Measurements from ENCODE around the gene GALNT9. TPM values are rescaled to one million over a fixed set of nuclear protein-coding genes. Genes with fewer than 3 reads are reported as not detected.

The GALNT9 gene
- total RNA-seq, 1 experiment from 2014 or later, result 2.6 TPM

GRCh38 chr12:132373901-132374611 is 44.7 kb upstream of the GALNT9 start:
- no peaks in the 10 kb centered on the region for H3K9me2 ChIP-seq (ENCODE audit: insufficient read depth)
- H3K27me3 ChIP-seq (ENCODE audit: insufficient read depth, low read length), result peaks cover 29% of the 10 kb centered on the region; the same call in 1 of the 2 replicates
- no peak for DNase-seq (ENCODE audit: low read depth, low spot score)
- no peak overlapping the region for H3K27ac ChIP-seq (ENCODE audit: low read depth, low read length)
- no peaks in the 10 kb centered on the region for H3K36me3 ChIP-seq (ENCODE audit: control insufficient read depth in 1 of 2, insufficient read depth in 2 of 2, low read length in 2 of 2)
- ChIA-PET POLR2A (interaction anchor here (1.7 kb wide), 1 partner anchor 89 kb away, joined by 4 read pairs; no protein-coding TSS in a partner anchor), CTCF (no interaction called here), RAD21 (ENCODE audit: low non-redundant PET in 1 of 2, low total read pairs in 2 of 2, uncharacterized antibody in 2 of 2, unreplicated experiment in 2 of 2) (no interaction called here)
- no peaks in the 10 kb centered on the region for H3K79me2 ChIP-seq (ENCODE audit: insufficient read depth, low read length)
- no peaks in the 10 kb centered on the region for H4K20me1 ChIP-seq (ENCODE audit: insufficient read depth)
- H3K9me3 ChIP-seq (ENCODE audit: control insufficient read depth in 1 of 2, insufficient read depth in 1 of 2, low read depth in 1 of 2, low read length in 2 of 2), result no peaks in the 10 kb centered on the region
- intact Hi-C loops (cut with micrococcal nuclease), result no loop called here
- TF ChIP-seq FOSL1 (IDR thresholded peaks at IDR 0.05; ENCODE audit: low read depth) (no peak), ZFX (IDR thresholded peaks at IDR 0.05) (no peak)
- H3K4me2 ChIP-seq (ENCODE audit: low read length), result no peak overlapping the region
- BruUV-seq (replicated peaks), result no TSS peak
- no peak overlapping the region for H3K9ac ChIP-seq (ENCODE audit: low read length)
- H3K4me1 ChIP-seq (ENCODE audit: control insufficient read depth in 1 of 2, insufficient read depth in 2 of 2, low read length in 2 of 2), result peaks cover 0 to 2% of the 10 kb centered on the region in 2 experiments; a peak in 1 of 4 replicates
- H3K4me3 ChIP-seq (replicated peaks in 1 of 2; ENCODE audit: low read depth in 1 of 2, low read length in 2 of 2), result no peak overlapping the region
- no peak overlapping the region for H2AFZ ChIP-seq (ENCODE audit: low read depth, low read length, poor library complexity, severe bottlenecking)
- no peak for ATAC-seq

- no peak overlapping the region for H3K9ac ChIP-seq (ENCODE audit: low read length)
- H3K27me3 ChIP-seq (ENCODE audit: insufficient read depth, low read length), result peaks cover 17% of the 10 kb centered on the region; the same call in 1 of the 2 replicates
- H3K79me2 ChIP-seq (ENCODE audit: insufficient read depth, low read length), result no peaks in the 10 kb centered on the region
- ATAC-seq (no peak), DNase-seq (ENCODE audit: low read depth, low spot score) (no peak)
- H3K36me3 ChIP-seq (ENCODE audit: control insufficient read depth in 1 of 2, insufficient read depth in 2 of 2, low read length in 2 of 2), result no peaks in the 10 kb centered on the region
- H3K4me3 ChIP-seq (replicated peaks in 1 of 2; ENCODE audit: low read depth in 1 of 2, low read length in 2 of 2), result no peak overlapping the region
- ChIA-PET CTCF (no interaction called here), RAD21 (ENCODE audit: low non-redundant PET in 1 of 2, low total read pairs in 2 of 2, uncharacterized antibody in 2 of 2, unreplicated experiment in 2 of 2) (no interaction called here), POLR2A (no interaction called here)
- H3K9me3 ChIP-seq (ENCODE audit: control insufficient read depth in 1 of 2, insufficient read depth in 1 of 2, low read depth in 1 of 2, low read length in 2 of 2), result no peaks in the 10 kb centered on the region
- no peak overlapping the region for H2AFZ ChIP-seq (ENCODE audit: low read depth, low read length, poor library complexity, severe bottlenecking)
- H4K20me1 ChIP-seq (ENCODE audit: insufficient read depth), result no peaks in the 10 kb centered on the region
- no peak for TF ChIP-seq EZH2 (IDR thresholded peaks at IDR 0.05)
- TF ChIP-seq ZNF274 (IDR thresholded peaks at IDR 0.05; ENCODE audit: low read depth, low read length), result no peak
- no peak for TF ChIP-seq EGR1 (IDR thresholded peaks at IDR 0.05; ENCODE audit: low read depth)
- no peak for TF ChIP-seq YY1 (IDR thresholded peaks at IDR 0.05; ENCODE audit: extremely low read depth, insufficient replicate concordance, low read depth, low read length)
- no peak for TF ChIP-seq POLR2A (IDR thresholded peaks at IDR 0.05; ENCODE audit: borderline replicate concordance, extremely low read depth, insufficient read depth, insufficient read length)
- no peak for TF ChIP-seq SP1 (IDR thresholded peaks at IDR 0.05; ENCODE audit: low read depth)
- TF ChIP-seq FOSL1 (IDR thresholded peaks at IDR 0.05; ENCODE audit: low read depth), result no peak
- TF ChIP-seq ZBTB33 (IDR thresholded peaks at IDR 0.05; ENCODE audit: extremely low read depth, insufficient replicate concordance, low read length), result no peak
- TF ChIP-seq MAX (IDR thresholded peaks at IDR 0.05), result no peak
- TF ChIP-seq ATF3 (IDR thresholded peaks at IDR 0.05), result no peak
- TF ChIP-seq CTCF (IDR thresholded peaks at IDR 0.05 in 2 of 3, conservative IDR thresholded peaks at IDR 0.05 in 1 of 3; ENCODE audit: borderline replicate concordance in 1 of 3, insufficient read depth in 1 of 3, low read depth in 2 of 3, low read length in 2 of 3), result no peak
- intact Hi-C loops (cut with micrococcal nuclease), result no loop called here
- BruUV-seq (replicated peaks), result no TSS peak
- peaks cover 0 to 10% of the 10 kb centered on the region in 2 experiments; a peak in 2 of 4 replicates for H3K4me1 ChIP-seq (ENCODE audit: control insufficient read depth in 1 of 2, insufficient read depth in 2 of 2, low read length in 2 of 2)
- H3K9me2 ChIP-seq (ENCODE audit: insufficient read depth), result no peaks in the 10 kb centered on the region
- H3K4me2 ChIP-seq (ENCODE audit: low read length), result no peak overlapping the region
- no peak overlapping the region for H3K27ac ChIP-seq (ENCODE audit: low read depth, low read length)
These were observed 38.5 kb upstream of the GALNT9 start for GRCh38 chr12:132367852-132368251.

All from HCT116 (cell line).